HG03159 (cell line): ENCODE data around the gene LRP1.

Experiments
- ATAC-seq: cut with Tn5 transposase; IDR thresholded peaks from one replicate; pipeline ENCODE4 v1.9.1; 2021; ENCODE audit warnings: mild to moderate bottlenecking, moderate library complexity; ENCODE audit not compliant: unreplicated experiment

The LRP1 gene

DNA sequence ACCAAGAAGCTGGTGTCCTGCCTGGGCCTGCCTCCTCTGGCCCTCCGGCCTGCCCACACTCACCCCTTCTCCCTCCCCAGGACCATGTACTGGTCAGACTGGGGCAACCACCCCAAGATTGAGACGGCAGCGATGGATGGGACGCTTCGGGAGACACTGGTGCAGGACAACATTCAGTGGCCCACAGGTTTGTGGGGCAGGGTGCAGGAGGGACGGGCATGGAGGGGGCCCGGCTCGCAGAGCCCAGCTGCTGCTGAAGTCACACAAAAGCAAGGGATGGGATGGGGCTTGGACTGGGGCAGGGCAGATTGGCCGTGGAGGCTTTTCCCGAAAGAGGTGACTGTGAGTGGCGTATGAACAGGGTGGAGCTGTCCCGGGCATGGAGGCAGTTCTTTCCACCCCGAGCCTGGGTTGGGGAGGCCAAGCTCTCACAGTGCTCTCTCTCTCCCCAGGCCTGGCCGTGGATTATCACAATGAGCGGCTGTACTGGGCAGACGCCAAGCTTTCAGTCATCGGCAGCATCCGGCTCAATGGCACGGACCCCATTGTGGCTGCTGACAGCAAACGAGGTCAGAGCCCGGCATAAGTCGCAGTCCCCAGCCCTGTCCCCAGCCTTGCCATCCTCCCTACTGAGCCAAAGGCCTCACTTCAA, 80.5 kb downstream of the LRP1 start:
- ATAC-seq, result no peak

DNA sequence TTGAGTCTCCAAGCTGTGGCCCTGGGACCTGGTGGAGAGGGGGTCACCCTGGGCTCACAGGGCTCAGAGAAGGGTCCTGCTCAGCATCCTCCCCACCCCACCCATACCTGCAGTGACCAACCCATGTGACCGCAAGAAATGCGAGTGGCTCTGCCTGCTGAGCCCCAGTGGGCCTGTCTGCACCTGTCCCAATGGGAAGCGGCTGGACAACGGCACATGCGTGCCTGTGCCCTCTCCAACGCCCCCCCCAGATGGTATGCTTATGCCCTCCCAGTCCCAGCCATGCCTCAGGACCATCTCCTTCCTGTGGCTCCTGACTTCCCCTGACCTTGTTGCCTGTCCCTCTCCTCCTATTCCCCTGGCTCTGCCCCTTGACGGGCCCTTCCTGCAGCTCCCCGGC, 81.6 kb downstream of the LRP1 start:
- ATAC-seq, result no peak

DNA sequence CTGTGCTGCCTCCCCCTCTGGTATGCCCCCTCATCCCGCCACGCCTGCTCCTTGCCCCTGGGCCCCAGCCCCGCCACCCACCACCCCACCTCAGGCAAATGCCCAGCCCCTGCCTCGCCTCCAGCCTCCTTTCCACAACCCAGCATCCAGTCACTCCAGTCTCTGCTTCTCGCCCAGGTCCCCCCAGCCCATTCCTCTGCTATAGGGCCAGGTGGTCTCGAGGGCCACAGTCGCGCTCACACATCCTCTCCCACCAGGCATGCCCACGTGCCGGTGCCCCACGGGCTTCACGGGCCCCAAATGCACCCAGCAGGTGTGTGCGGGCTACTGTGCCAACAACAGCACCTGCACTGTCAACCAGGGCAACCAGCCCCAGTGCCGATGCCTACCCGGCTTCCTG, 82.2 kb downstream of the LRP1 start:
- ATAC-seq, result no peak

- no peak for ATAC-seq
Measured at GRCh38 chr12:57210926-57211692, 82.8 kb downstream of the LRP1 start.

DNA sequence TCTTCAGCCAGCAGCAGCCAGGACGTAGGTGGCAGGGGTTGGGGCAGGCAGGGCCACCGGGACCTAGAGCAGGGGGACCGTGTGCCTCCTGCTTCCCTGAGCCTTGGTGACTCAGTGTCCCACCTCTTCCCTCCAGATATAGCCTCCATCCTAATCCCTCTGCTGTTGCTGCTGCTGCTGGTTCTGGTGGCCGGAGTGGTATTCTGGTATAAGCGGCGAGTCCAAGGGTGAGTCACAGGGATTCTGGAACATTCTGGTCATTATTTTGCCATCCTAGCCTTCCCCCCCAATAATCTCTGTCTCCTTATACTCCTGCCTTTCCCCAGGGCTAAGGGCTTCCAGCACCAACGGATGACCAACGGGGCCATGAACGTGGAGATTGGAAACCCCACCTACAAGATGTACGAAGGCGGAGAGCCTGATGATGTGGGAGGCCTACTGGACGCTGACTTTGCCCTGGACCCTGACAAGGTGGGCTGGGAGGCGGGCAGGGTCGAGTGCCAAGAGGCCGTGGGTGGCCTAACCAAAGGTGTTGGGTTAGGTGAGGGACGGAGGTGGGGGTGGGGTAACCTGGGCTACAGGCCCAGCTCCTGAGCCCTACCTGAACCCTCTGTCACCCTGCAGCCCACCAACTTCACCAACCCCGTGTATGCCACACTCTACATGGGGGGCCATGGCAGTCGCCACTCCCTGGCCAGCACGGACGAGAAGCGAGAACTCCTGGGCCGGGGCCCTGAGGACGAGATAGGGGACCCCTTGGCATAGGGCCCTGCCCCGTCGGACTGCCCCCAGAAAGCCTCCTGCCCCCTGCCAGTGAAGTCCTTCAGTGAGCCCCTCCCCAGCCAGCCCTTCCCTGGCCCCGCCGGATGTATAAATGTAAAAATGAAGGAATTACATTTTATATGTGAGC, 83.8 kb downstream of the LRP1 start:
- no peak for ATAC-seq

DNA sequence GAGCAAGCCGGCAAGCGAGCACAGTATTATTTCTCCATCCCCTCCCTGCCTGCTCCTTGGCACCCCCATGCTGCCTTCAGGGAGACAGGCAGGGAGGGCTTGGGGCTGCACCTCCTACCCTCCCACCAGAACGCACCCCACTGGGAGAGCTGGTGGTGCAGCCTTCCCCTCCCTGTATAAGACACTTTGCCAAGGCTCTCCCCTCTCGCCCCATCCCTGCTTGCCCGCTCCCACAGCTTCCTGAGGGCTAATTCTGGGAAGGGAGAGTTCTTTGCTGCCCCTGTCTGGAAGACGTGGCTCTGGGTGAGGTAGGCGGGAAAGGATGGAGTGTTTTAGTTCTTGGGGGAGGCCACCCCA, 84.4 kb downstream of the LRP1 start:
- no peak for ATAC-seq

- ATAC-seq, result no peak
Measured at GRCh38 chr12:57213058-57213715, 84.9 kb downstream of the LRP1 start.

GRCh38 chr12:57213763-57214397, 85.6 kb downstream of the LRP1 start:
- ATAC-seq, result no peak

GRCh38 chr12:57214398-57214781, 86.1 kb downstream of the LRP1 start:
- ATAC-seq, result no peak

- ATAC-seq, result no peak
Measured at GRCh38 chr12:57215065-57215464, 86.8 kb downstream of the LRP1 start.

GRCh38 chr12:57215668-57216013, 87.4 kb downstream of the LRP1 start:
- ATAC-seq, result no peak

DNA sequence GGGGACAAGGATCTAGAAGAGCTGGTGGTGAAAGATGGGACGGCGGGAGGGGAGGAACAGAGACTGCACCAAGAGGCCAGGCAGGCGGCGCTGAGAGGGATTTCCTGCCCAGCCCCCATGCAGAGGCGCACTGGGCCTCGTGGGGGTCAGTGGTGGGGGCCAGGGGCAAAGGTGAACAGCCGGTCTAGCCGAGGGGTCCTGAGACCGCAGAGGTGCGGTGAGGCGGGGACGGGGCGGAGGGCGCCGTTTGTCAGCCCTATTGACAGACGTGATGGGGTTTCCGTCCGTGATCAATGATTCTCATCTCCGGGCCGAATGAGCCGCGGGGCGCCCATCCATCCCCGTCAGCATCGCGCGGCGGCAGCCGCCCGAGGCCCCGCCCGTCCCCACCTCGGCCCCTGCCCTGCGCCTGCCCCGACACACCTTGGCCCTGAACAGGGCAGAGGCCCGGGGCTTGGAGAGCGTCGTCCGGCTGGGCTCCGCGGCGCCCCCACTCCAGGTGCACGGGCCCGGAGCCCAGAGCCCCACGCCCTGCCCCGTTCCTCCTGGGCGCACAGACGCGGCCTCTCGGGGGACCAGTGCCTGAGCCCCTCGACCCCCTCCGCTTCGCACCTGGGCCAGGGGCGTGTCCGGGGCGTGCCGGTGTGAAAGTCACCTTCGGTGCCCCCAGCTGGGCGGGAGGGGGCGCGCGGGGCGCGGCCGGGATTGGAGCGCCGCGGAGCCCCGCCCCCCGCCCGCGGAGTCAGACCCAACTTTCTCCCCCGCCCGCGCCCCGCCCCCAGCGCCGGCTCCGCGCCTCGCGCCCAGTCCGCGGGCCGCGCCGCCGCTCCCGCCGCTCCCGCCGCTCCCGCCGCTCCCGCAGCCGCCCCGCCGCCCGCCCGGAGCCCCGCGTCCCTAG, 88.0 kb downstream of the LRP1 start, which contains the start of gene NXPH4:
Gene NXPH4, plus strand, starts transcription at position 781 of the 898 bp plus-strand sequence. CDS start 176 bp downstream, outside the sequence.
- ATAC-seq, result no peak

DNA sequence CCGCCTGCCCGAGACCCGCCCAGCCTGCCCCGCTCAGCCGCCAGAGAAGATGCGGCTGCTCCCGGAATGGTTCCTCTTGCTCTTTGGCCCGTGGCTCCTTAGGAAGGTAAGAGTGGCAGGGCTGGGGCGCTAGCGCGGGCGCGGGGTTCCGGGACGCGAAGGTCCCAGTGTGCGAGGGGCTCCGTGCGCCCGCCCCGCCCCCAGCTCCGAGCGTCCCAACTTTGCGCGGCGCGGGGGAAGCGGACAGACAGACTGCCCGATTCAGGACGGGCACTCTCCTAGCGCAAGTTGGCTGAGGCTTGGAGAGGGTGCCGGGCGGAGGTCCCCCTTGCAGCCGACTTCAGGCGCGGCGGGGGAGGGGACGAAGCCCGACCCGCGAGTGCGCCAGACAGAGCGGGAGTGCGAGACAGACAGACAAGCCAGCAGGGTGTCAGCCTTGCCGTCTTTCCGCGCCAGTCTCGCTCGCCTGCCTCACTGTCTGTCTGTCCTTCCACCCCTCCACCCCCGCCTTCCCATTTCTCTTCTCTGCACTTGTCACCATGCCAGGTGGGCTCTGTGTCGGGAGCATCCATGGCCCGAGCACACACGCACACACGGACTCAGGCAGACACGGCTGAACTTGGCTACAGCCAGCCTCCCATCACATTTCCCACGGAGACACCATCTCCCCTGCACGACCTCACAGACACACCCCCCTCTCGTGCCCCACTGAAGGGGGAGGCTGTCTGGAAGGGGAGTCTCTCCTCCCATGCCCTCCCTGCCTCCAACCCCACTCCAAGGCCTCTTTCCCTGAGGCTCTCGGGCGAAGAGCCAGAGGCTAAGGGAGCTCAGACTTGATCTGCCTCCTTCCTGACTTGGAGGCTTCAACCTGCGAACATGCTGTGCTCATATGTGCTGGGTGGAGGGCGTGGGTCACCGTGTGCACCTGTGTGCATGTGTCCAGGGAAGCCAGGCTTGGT, 88.9 kb downstream of the LRP1 start:
- no peak for ATAC-seq

DNA sequence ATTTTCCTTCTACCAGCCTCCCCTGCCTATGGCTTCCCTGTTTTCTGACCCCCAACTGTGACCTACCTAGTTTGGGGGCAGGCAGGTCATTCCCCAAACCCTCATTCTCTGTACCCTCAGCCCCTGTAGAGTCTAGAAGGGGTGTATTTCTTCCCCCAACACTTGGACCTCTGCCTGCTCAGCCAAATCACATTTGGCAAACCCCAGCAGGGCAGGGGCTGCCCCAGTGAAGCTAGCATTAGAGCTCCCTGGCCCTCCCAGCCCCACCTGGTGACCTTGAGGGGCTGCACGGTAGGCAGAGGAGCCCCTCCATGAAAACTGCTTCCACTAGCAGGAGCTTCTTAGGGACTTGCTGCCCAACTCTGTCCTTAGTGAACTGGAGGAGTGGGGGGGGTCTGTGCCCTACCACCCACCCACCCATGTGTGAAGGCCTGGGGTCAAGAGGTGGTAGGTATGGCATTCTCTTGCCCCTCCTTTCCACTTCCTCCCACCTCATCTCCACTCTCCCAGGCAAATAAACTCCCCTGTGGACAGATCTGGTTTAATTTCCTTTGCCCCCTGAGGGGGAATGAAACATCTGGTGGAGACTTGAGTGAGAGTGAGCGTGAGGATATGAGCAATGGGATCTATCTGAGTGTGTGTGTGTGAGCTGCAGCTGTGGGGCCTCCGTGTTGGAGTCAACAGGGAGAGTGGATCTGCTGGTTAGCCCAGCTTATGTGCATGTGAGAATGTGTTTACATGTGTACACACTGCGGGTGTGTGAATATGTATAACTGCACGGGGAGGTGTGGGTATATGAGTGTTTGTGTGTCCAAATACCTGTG, 90.0 kb downstream of the LRP1 start:
- ATAC-seq, result no peak

GRCh38 chr12:57219205-57219992, 91.1 kb downstream of the LRP1 start:
- no peak for ATAC-seq

DNA sequence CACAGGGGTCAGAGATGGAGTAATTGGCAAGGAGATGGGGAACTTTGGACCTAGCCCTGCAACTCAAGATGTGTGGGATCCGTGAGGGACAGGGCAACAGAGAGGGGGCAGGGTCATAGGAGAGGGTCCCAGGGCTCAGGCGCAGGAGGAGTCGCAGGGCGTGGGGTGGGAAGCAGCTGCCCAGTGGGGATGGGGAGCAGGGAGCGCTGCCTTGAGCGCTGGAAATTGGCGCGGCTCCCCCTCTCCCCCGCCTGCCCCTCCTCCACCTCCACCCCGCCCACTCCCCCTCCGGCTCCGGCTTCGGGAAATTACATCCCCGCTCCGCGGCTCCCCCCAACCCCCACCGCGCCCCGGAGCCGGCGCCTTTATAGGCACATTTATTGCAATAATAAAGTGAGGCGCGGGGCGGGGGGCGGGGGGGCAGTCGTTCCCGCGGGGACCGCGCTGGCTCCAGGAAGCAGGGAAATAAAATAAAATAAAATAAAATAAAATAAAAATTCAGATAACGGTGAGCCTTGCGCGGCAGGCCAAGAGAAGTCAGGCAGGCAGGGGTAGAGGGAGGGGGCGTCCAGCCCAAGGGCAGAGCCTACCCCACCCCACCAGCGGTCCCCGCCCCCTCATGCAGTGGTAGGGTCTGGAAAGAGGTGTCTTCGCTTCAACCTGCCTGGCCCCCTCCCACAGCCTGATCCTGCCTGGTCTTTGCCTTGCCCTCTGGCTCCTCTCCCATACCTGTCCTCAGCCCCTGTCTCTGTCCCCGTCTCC, 91.9 kb downstream of the LRP1 start:
- no peak for ATAC-seq
